GM21360 (cell line): Measurements from ENCODE around the gene ADAMTS15.

Experiments used
- ATAC-seq: cut with Tn5 transposase; IDR thresholded peaks from one replicate; pipeline ENCODE4 v1.9.1; 2021; ENCODE audit warnings: mild to moderate bottlenecking, moderate library complexity; ENCODE audit not compliant: unreplicated experiment

ADAMTS15 gene

GRCh38 chr11:130456286-130456685, 7.8 kb downstream of the ADAMTS15 start:
- no peak for ATAC-seq

GRCh38 chr11:130457623-130458409, 9.4 kb downstream of the ADAMTS15 start:
- no peak for ATAC-seq

- no peak for ATAC-seq
Measured at GRCh38 chr11:130458410-130458729, 9.9 kb downstream of the ADAMTS15 start.

DNA sequence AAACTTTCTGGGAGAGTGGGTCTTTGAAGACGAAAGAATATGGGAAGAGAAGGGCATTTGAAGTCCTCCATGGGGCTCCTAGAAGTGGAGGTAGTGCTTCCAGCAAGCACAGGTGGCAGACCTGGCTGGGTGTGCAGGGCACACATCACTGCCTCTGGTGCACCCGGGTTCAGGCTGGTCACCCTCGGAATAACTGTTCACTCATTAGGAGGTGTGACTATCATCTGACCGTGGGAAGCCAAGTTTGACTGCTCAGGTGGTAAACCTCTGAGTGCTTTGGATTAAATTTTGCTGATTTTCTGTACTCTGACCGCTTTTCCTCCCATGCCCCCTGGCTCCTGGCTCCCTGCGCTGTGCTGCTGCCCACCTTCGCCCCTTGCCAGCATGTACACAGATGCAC, 11.1 kb downstream of the ADAMTS15 start:
- ATAC-seq, result no peak

- no peak for ATAC-seq
Measured at GRCh38 chr11:130462101-130462885, 13.8 kb downstream of the ADAMTS15 start.

DNA sequence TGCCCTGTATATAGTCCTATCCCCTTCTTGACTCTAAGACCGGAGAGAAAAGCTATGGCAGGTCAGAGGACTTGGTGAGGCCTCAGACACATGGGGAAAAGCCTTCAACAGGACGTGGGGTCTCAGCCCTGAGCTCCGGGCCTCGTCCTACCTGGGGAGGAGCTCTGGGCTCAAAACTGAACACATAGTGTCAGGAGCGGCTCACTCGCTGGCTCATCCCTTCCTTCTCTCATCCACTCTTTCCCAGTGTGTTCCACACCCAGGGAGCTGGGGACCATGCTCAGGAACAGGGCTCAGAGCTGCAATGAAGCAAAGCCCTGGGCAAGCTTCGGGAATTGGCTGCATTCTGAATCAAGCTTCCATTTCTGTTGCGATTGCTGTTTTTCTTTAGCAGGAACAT, 14.5 kb downstream of the ADAMTS15 start:
- ATAC-seq, result no peak

DNA sequence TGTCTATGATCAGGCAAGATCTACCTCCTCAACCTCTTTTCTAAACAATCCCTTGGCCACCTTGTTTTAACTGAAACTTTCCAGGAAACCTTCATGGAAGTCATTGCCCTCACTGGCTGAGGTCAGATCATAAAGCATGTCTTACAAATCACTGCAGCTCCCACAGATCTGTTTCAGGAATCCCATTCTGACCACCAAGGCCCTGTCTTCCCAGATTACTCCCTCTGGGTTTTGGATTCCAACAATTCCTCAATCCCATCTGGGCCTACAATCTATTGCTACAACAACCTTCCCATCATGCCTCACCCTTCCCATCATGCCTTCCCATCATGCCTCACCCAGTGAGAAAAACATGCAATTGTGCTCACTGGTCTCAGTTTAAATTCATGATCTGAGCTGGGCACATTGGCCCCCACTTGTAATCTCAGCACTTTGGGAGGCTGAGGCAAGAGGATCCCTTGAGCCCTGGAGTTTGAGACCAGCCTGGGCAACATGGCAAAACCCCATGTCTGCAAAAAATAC, 15.9 kb downstream of the ADAMTS15 start:
- ATAC-seq, result no peak

DNA sequence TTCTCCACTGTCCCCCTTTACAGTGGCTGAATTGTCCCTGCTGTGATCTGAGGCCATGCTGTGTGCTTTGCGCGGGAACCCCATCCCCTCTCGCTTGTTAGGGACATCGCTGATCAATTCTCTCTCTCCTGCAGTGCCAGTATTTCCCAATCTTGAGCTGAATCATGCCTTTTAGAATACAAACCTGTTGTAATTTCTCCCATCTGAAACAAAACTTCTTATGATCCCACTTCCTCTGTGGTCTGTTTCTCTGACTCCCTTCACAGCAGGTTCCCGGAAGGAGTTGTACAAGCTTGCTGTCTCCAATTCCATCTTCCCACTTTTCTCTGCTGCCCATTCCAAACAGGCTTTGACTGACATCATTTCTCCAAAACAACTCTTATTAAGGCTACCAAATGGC, 16.8 kb downstream of the ADAMTS15 start:
- no peak for ATAC-seq

GRCh38 chr11:130467116-130467900, 18.9 kb downstream of the ADAMTS15 start:
- ATAC-seq, result no peak

- ATAC-seq, result no peak
Measured at GRCh38 chr11:130469181-130469580, 20.7 kb downstream of the ADAMTS15 start.

- ATAC-seq, result no peak
Measured at GRCh38 chr11:130470832-130471706, 22.6 kb downstream of the ADAMTS15 start.

DNA sequence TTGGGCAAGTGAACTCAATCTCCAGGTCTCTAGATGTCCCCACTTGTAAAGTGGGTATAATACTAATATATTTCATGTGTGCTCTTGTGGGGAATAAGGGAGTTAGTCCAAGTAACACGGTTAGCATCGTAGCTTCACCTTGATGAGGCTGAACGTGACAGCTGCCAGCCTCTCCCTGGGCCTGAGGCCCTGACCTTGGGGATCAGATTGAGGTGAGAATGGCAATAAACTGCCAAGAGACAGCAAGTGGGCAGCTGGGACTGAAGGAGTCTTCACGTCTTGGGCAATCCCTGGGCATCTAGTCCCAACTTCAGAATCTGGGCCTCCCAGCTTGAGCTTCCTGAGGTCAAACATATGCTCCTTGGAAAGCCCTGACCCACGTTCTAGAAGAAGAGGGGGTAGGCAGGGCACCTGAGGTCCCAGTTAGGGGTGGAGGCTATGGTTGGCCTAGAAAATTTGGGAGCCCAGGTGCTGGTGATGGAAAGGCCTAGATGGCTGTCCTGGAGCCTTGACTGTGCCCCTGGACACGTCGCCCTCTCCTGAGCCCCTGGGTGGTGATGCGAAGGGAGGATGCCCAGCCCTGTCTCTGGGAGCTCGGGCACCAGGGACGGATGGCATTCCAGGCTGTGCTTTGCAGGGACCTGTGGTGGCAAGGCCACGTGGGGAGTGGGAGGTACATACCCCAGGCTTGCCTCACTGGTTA, 23.4 kb downstream of the ADAMTS15 start:
- ATAC-seq, result no peak

DNA sequence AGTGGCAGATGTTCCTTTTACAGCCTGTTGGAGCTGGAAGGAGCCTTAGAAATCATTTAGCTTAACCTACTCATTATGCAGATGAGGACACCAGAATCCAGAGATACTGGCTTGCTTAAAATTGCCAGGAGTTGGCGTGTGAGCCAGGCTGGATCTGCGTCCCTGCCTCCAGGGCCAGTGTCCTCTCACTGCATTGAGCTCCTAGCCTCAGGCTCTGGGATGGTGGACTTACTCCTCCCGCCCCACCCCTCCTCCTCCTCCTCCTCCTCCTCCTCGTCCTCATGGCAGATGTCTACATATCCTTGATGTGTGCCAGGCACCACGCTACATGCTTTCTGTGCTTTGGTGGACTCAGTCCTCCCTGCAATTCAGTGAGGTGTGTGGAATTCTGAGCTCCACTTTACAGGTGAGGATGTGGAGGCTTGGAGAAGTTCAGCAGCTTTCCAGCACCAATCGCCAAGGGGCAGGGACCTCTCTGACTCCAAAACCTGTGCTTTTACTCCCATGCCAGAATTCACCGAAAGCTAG, 24.1 kb downstream of the ADAMTS15 start:
- no peak for ATAC-seq

DNA sequence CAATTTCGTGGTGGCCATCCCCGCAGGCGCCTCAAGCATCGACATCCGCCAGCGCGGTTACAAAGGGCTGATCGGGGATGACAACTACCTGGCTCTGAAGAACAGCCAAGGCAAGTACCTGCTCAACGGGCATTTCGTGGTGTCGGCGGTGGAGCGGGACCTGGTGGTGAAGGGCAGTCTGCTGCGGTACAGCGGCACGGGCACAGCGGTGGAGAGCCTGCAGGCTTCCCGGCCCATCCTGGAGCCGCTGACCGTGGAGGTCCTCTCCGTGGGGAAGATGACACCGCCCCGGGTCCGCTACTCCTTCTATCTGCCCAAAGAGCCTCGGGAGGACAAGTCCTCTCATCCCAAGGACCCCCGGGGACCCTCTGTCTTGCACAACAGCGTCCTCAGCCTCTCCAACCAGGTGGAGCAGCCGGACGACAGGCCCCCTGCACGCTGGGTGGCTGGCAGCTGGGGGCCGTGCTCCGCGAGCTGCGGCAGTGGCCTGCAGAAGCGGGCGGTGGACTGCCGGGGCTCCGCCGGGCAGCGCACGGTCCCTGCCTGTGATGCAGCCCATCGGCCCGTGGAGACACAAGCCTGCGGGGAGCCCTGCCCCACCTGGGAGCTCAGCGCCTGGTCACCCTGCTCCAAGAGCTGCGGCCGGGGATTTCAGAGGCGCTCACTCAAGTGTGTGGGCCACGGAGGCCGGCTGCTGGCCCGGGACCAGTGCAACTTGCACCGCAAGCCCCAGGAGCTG, 24.8 kb downstream of the ADAMTS15 start:
- ATAC-seq, result no peak

DNA sequence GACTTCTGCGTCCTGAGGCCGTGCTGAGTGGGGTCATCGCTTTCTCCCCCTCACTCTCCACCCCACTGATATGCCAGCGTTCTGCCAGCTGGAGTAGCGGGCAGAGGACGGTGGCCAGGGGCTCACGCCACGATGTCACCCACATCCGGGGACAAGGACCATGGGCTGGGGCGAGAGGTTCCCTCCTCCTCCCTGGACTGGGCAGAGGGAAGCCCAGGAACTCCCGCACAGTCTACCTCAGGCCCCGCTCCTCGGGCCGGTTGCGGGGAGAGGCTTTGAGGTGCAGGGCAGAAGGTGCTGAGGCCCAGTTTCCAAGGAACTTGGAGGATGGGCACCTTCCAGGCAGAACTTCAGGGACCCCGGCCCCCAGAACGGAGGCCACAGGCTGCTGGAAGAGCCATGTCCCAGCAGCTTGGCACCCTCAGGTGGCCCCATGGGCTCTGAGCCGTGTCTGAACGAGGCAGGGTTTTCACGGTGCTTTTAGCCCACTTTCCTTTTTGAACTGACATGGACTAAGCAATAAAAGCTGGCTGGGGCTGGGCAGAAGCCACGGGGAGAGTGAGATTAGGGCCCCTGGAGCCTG, 25.4 kb downstream of the ADAMTS15 start:
- ATAC-seq, result no peak

- no peak for ATAC-seq
Measured at GRCh38 chr11:130474637-130475400, 26.4 kb downstream of the ADAMTS15 start.

DNA sequence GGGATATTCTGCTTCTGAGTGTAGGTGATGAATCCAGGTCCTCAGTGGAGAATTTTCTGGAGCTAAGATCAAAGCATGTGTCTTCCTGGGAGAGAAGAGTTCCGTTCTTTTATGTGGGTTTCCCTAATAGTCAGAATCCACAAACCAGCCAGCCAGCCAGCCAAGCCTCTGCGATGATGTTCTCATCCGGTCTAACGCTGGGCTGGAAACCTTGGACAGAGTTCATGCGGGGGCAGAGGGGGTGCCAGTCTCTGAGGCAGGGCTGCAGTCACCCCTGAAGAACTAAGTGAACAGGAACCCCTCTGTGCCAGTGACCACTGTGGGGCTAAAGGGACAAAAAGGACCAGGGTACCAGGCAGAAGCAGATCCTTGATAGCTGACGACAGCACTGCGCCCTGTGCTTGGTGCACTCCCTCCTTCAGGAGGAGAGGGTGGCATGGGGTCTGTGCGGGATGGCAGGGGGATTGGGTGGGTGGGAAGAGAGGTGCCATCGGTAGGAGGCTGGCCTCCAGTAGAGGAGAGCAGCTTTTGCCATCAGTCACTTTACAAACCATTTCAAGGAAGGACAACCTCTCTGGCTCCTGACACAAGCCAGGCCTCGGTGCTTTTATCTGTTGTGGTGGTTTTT, 27.1 kb downstream of the ADAMTS15 start:
- ATAC-seq, result no peak
